Mucosa of descending colon (tissue), 3 donors: ENCODE results near the gene OCA2. TPM values are rescaled to one million over a fixed set of nuclear protein-coding genes. Genes with fewer than 3 reads are reported as not detected.

Experiments
- ATAC-seq: fragments of 200-7000 bp; cut with Tn5 transposase; one replicate; pipeline ENCODE4 v1.9.1; 2020; ENCODE audit warnings: mild to moderate bottlenecking, moderate library complexity
- DNase-seq, 3 donors: peaks; one replicate each; pipeline ENCODE4 v3.0.0-alpha.2; 2020
- H3K36me3 ChIP-seq: fragments of 200-600 bp; one replicate; pipeline ENCODE4 v1.8.0; 2021; ENCODE audit warnings: low read depth, mild to moderate bottlenecking
- H3K4me1 ChIP-seq: fragments of 200-600 bp; one replicate; pipeline ENCODE4 v1.8.0; 2021; ENCODE audit warnings: low read depth, mild to moderate bottlenecking
- H3K4me3 ChIP-seq: fragments of 200-600 bp; one replicate; pipeline ENCODE4 v1.8.0; 2021; ENCODE audit warnings: mild to moderate bottlenecking
- H3K9me3 ChIP-seq: fragments of 200-600 bp; one replicate; pipeline ENCODE4 v1.8.0; 2021; ENCODE audit warnings: mild to moderate bottlenecking
- CTCF ChIP-seq: fragments of 200-600 bp; IDR thresholded peaks from one replicate; pipeline ENCODE4 v1.8.0; 2022; ENCODE audit warnings: antibody characterized with exemption, mild to moderate bottlenecking
- intact Hi-C, 2 donors: fragments of 100-400 bp; cut with DNase I in 1 of 2; cut with micrococcal nuclease in 1 of 2; formaldehyde crosslinking; loops; one replicate each; pipeline versions ENCODE4 v1.11.0 to v1.11.1; 2022; cut with DNase I, micrococcal nuclease
- total RNA-seq, 3 donors: library from RNA; stranded (reverse); fragmentation: NEBNext Ultra II Directional in 2 of 3; extraction: Animal tissue kit (Norgen Biotek cat#: 25700) in 2 of 3; gene quantifications; one replicate each; pipeline versions ENCODE4 v1.2.1 to v1.2.4, GENCODE V29; 2021 to 2023
- donor health status: DM: no; HTN: no; CAD: no; lungs with moderate emphysema.
- donor health status: DM: no; HTN: no; CAD: no.
- donor health status: DM: no; HTN: yes; CAD: no.

Gene OCA2
- total RNA-seq, 3 donors from 2014 or later = 0.22 to 0.32 TPM; not detected in 1

GRCh38 chr15:28112962-28113361 is 13.8 kb upstream of the OCA2 start:
- ATAC-seq (no peak), DNase-seq (no peak)
- Histone ChIP-seq H3K4me1 (no peaks in the 10 kb centered on the region), H3K36me3 (no peaks in the 10 kb centered on the region), H3K4me3 (no peak overlapping the region), H3K9me3 (no peaks in the 10 kb centered on the region)
- TF ChIP-seq CTCF = no peak
- intact Hi-C loops = no loop called here

- TF ChIP-seq CTCF = no peak
- no peaks in the 10 kb centered on the region for H3K36me3 ChIP-seq
- no peak overlapping the region for H3K4me3 ChIP-seq
- H3K4me1 ChIP-seq = peaks cover 4% of the 10 kb centered on the region
- no peak for DNase-seq
- no peak for ATAC-seq
- intact Hi-C loops = no loop called here
- no peaks in the 10 kb centered on the region for H3K9me3 ChIP-seq
Observed at GRCh38 chr15:28112101-28112760, 13.1 kb upstream of the OCA2 start.

DNA sequence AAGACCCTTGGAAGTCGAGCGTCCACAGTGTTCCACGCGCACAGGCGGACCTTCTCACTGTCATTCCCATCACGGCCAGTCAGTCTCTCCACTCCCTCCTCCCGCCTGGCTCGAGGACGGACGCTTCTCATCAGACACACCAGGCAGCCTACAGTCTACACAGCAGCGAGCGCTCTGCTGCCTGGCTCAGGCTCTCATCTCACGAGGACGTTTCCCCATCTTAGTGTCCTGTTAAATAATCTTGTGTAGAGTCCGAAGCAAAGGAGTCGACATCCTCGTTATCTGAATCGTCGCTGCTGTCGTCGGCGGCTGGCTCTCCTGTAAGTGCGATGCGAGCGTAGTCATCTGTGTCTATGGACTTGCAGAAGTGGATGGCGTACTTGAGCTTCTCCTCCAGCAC is 12.4 kb upstream of the OCA2 start:
- intact Hi-C loops = no loop called here
- Histone ChIP-seq H3K9me3 (no peaks in the 10 kb centered on the region), H3K4me3 (no peak overlapping the region), H3K4me1 (peaks cover 9% of the 10 kb centered on the region), H3K36me3 (no peaks in the 10 kb centered on the region)
- DNase-seq (no peak), ATAC-seq (no peak)
- TF ChIP-seq CTCF = no peak

- H3K4me3 ChIP-seq = no peak overlapping the region
- no peak for TF ChIP-seq CTCF
- intact Hi-C loops = no loop called here
- H3K36me3 ChIP-seq = no peaks in the 10 kb centered on the region
- H3K9me3 ChIP-seq = no peaks in the 10 kb centered on the region
- DNase-seq (no peak), ATAC-seq (no peak)
- H3K4me1 ChIP-seq = peaks cover 13% of the 10 kb centered on the region
Observed at GRCh38 chr15:28110481-28110881, 11.4 kb upstream of the OCA2 start.

DNA sequence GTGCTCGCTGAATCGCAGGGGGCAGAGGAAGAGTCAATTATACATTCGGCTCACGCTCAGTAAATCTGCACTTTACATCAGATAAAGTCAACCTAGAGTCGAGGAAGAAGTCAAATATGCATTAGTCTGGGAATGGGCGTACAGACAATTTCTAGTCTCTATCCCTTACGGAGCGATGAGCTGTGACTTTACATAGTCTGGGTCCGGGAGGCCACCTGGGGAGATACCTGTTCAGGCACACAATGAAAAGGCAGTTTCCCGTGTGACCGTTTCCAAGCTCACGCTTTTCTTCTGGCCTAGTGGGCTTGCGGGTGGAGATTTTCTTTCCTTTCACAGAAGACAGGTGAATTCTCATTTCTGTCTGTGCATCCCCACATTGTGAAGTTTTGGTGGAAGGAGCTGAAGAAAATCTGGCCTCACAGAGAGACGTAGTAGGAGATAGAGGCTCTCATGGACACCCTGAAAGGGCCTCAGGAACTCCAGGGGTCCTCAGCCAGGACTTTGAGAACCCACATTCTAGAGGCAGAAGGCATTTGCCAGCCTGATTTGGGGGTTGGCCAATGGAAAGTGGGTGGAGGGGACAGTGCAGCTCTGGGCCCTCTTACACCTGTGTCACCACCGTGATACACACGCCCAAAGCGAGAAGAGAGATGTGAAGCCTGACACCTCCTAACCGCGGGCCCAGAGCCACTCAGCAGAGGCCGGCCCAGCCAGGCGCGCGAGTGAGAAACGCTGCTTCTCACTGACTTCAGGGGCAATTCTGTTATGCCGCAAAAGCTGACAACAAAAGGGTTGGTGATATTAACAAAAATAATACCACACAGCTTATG is 10.7 kb upstream of the OCA2 start:
- DNase-seq = no peak
- Histone ChIP-seq H3K36me3 (no peaks in the 10 kb centered on the region), H3K4me3 (no peak overlapping the region), H3K4me1 (peaks cover 13% of the 10 kb centered on the region), H3K9me3 (no peaks in the 10 kb centered on the region)
- intact Hi-C loops = no loop called here
- TF ChIP-seq CTCF = no peak
- ATAC-seq = no peak
